Measurements from ENCODE around the gene LDLRAD1. TPM values are rescaled to one million over a fixed set of nuclear protein-coding genes. Genes with fewer than 3 reads are reported as not detected.

Gene LDLRAD1
- total RNA-seq, 1 experiment from 2014 or later = 1.6 TPM

DNA sequence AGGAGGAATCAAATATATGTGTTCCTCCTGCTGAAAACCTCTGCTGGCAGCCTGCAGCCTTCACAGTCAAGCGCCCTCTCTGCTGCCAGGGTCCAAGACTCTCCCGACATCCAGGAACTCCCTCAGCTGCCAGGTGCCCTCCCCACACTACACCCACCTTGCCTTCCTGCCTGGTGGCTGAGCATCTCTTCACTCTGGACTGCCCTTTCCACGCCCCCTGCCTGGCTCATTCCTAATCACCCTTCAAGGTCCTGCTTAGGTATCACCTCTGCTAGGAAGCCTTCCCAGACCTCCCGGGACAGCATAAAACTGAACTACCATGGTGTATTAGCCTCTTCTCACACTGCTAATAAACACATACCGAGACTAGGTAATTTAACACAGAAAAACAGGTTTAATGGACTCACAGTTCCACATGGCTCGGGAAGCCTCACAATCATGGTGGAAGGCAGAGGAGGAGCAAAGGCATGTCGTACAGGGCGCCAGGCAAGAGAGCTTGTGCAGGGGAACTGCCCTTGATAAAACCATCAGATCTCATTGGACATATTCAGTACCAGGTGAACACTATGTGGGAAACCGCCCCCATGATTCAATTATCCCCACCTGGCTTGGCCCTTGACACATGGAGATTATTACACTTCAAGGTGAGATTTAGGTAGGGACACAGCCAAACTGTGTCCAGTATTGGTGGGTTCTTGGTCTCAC lies 15.3 kb downstream of the LDLRAD1 start:
- Histone ChIP-seq H3F3A (ENCODE audit: insufficient read depth, low read depth) (no peaks in the 10 kb centered on the region), H3K27me3 (ENCODE audit: insufficient read depth, low read depth) (no peaks in the 10 kb centered on the region), H2AFZ (no peak overlapping the region), H3K4me2 (no peak overlapping the region), H3K27ac (no peak overlapping the region), H3K36me3 (ENCODE audit: low read depth) (no peaks in the 10 kb centered on the region), H3K9me2 (ENCODE audit: insufficient read depth) (no peaks in the 10 kb centered on the region), H4K20me1 (ENCODE audit: insufficient read depth) (no peaks in the 10 kb centered on the region), H3K79me2 (ENCODE audit: low read depth) (no peaks in the 10 kb centered on the region), H3K4me1 (replicated peaks; ENCODE audit: insufficient read depth) (no peaks in the 10 kb centered on the region), H3K9me3 (ENCODE audit: insufficient read depth, low read depth) (no peaks in the 10 kb centered on the region), H3K4me3 (no peak overlapping the region)
- BruUV-seq (replicated peaks) = no TSS peak
- ChIA-PET POLR2A (ENCODE audit: unreplicated experiment) (no interaction called here), CTCF (no interaction called here)
- intact Hi-C loops (cut with micrococcal nuclease; ENCODE audit: unreplicated experiment) = no loop called here
- no peak for DNase-seq
- no peak for TF ChIP-seq EZH2 (IDR thresholded peaks at IDR 0.05; ENCODE audit: low read depth)
- TF ChIP-seq, protein P1, sequence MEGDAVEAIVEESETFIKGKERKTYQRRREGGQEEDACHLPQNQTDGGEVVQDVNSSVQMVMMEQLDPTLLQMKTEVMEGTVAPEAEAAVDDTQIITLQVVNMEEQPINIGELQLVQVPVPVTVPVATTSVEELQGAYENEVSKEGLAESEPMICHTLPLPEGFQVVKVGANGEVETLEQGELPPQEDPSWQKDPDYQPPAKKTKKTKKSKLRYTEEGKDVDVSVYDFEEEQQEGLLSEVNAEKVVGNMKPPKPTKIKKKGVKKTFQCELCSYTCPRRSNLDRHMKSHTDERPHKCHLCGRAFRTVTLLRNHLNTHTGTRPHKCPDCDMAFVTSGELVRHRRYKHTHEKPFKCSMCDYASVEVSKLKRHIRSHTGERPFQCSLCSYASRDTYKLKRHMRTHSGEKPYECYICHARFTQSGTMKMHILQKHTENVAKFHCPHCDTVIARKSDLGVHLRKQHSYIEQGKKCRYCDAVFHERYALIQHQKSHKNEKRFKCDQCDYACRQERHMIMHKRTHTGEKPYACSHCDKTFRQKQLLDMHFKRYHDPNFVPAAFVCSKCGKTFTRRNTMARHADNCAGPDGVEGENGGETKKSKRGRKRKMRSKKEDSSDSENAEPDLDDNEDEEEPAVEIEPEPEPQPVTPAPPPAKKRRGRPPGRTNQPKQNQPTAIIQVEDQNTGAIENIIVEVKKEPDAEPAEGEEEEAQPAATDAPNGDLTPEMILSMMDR (conservative IDR thresholded peaks at IDR 0.05) = no peak

DNA sequence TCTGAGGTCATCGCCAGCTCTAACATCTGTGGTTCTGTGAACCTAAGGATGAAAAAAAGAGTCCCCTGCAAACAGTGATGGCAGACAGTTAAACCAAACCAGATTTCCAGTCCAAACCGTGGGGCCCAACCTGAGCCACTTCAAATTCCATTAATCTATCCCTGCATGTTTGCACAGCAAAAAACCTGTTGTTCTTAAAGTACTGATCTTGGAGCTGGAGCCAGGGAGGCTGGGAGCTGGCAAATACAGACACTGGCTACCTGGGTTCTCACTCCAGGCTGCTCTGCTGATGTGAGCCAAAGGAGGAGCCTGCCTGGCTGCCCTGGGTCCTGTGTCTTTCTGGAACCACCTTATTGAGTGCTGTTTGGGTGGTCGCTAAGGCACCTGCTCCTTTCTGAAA lies 16.4 kb downstream of the LDLRAD1 start:
- no peaks in the 10 kb centered on the region for H3F3A ChIP-seq (ENCODE audit: insufficient read depth, low read depth)
- no peaks in the 10 kb centered on the region for H3K36me3 ChIP-seq (ENCODE audit: low read depth)
- H3K27me3 ChIP-seq (ENCODE audit: insufficient read depth, low read depth) = no peaks in the 10 kb centered on the region
- H2AFZ ChIP-seq = no peak overlapping the region
- no peak overlapping the region for H3K4me2 ChIP-seq
- no peak overlapping the region for H3K27ac ChIP-seq
- no peak overlapping the region for H3K4me3 ChIP-seq
- DNase-seq = no peak
- TF ChIP-seq, protein P1 (conservative IDR thresholded peaks at IDR 0.05) = no peak
- TF ChIP-seq EZH2 (IDR thresholded peaks at IDR 0.05; ENCODE audit: low read depth) = no peak
- no peaks in the 10 kb centered on the region for H3K79me2 ChIP-seq (ENCODE audit: low read depth)
- ChIA-PET CTCF (no interaction called here), POLR2A (ENCODE audit: unreplicated experiment) (interaction anchor here (0.6 to 0.7 kb wide), 2 partner anchors 36 to 47 kb away, joined by 3 read pairs; no protein-coding TSS in a partner anchor)
- intact Hi-C loops (cut with micrococcal nuclease; ENCODE audit: unreplicated experiment) = no loop called here
- no peaks in the 10 kb centered on the region for H3K4me1 ChIP-seq (replicated peaks; ENCODE audit: insufficient read depth)
- no peaks in the 10 kb centered on the region for H3K9me3 ChIP-seq (ENCODE audit: insufficient read depth, low read depth)
- no TSS peak for BruUV-seq (replicated peaks)
- H3K9me2 ChIP-seq (ENCODE audit: insufficient read depth) = no peaks in the 10 kb centered on the region
- no peaks in the 10 kb centered on the region for H4K20me1 ChIP-seq (ENCODE audit: insufficient read depth)

DNA sequence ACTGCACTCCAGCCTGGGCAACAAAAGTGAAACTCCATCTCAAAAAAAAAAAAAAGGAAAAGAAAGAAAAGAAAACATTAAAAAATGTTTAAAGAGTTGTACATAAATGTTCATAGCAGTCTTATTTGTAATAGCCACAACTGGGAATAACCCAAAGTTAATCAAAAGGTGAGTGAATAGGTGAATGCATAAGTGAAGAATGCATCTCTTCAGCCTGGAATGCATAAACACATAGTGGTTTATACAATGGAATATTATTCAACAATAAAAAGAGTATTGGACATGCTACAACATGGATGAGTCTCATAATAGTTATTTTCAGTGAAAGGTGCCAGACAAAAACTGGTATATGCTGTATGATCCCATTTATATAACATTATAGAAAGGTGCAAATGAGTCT lies 18.1 kb downstream of the LDLRAD1 start:
- BruUV-seq (replicated peaks) = no TSS peak
- H3K4me2 ChIP-seq = no peak overlapping the region
- no peaks in the 10 kb centered on the region for H3K9me3 ChIP-seq (ENCODE audit: insufficient read depth, low read depth)
- no peak overlapping the region for H3K4me3 ChIP-seq
- H3K79me2 ChIP-seq (ENCODE audit: low read depth) = no peaks in the 10 kb centered on the region
- TF ChIP-seq EZH2 (IDR thresholded peaks at IDR 0.05; ENCODE audit: low read depth) = no peak
- TF ChIP-seq, protein P1 (conservative IDR thresholded peaks at IDR 0.05) = no peak
- H3K9me2 ChIP-seq (ENCODE audit: insufficient read depth) = no peaks in the 10 kb centered on the region
- no peaks in the 10 kb centered on the region for H3F3A ChIP-seq (ENCODE audit: insufficient read depth, low read depth)
- H3K4me1 ChIP-seq (replicated peaks; ENCODE audit: insufficient read depth) = no peaks in the 10 kb centered on the region
- no peak overlapping the region for H3K27ac ChIP-seq
- no peaks in the 10 kb centered on the region for H4K20me1 ChIP-seq (ENCODE audit: insufficient read depth)
- intact Hi-C loops (cut with micrococcal nuclease; ENCODE audit: unreplicated experiment) = no loop called here
- CTCF ChIA-PET = interaction anchor here (0.6 kb wide), 2 partner anchors 12 to 717 kb away, joined by 3 read pairs; no protein-coding TSS in a partner anchor
- no peaks in the 10 kb centered on the region for H3K27me3 ChIP-seq (ENCODE audit: insufficient read depth, low read depth)
- H3K36me3 ChIP-seq (ENCODE audit: low read depth) = no peaks in the 10 kb centered on the region
- H2AFZ ChIP-seq = no peak overlapping the region
- no peak for DNase-seq
- POLR2A ChIA-PET (ENCODE audit: unreplicated experiment) = no interaction called here
